Peyer's patch (tissue), 4 donors: Measurements from ENCODE around the gene CYFIP1.

Experiments
- CTCF ChIP-seq, 6 experiments: fragments of 450-650 bp in 4 of 6; fragments of 200-600 bp in 2 of 6; sonication (generic) in 1 of 6; IDR thresholded peaks; one replicate each; pipeline ENCODE4 v1.5.1; 2017 to 2019; ENCODE audit warnings: antibody characterized with exemption in 6 of 6, mild to moderate bottlenecking in 3 of 6, moderate library complexity in 1 of 6
- POLR2A ChIP-seq, 2 donors: fragments of 450-650 bp; IDR thresholded peaks; one replicate each; pipeline ENCODE4 v1.5.1; 2017; ENCODE audit warnings: antibody characterized with exemption in 2 of 2, mild to moderate bottlenecking in 2 of 2, moderate library complexity in 2 of 2

- TF ChIP-seq CTCF (IDR thresholded peaks at IDR 0.05): no peak
- no peak for TF ChIP-seq POLR2A (IDR thresholded peaks at IDR 0.05)
Measured at GRCh38 chr15:22948056-22948455, 32.1 kb downstream of the CYFIP1 start.
